SK-N-SH (cell line): Measurements from ENCODE around the gene CAPN9. TPM values are rescaled to one million over a fixed set of nuclear protein-coding genes. Genes with fewer than 3 reads are reported as not detected.

Source experiments
- CTCF ChIA-PET: fragments of 300-600, 350-600 bp; formaldehyde crosslinking; extraction: SDS; loops from one replicate; lab custom pipeline; 2021; lab: Yijun Ruan, JAX
- POLR2A ChIA-PET: fragments of 350-600 bp; sonication (Branson Sonifier 250); formaldehyde crosslinking; extraction: SDS; loops from one replicate; lab custom pipeline; 2020; ENCODE audit warnings: antibody characterized with exemption, inconsistent platforms; lab: Yijun Ruan, JAX
- DNase-seq: peaks from one replicate; pipeline ENCODE4 v3.0.0; 2012
- H2AFZ ChIP-seq: fragments of 200-600 bp; sonication (generic); 2 replicates; pipeline ENCODE4 v1.8.1; 2016; ENCODE audit warnings: antibody characterized with exemption, mild to moderate bottlenecking, low read depth
- H3F3A ChIP-seq: fragments of 200-600 bp; sonication (generic); replicated peaks from 2 replicates; pipeline ENCODE3; 2016; ENCODE audit warnings: antibody characterized with exemption, mild to moderate bottlenecking; ENCODE audit not compliant: insufficient read depth
- H3K27ac ChIP-seq, 2 experiments: fragments of 200-500 bp in 1 of 2; fragments of 200-600 bp in 1 of 2; sonication (Bioruptor generic) in 1 of 2; sonication (generic), shearing (Covaris generic) in 1 of 2; 2 replicates each; pipeline versions ENCODE4 v1.5.1 to v1.6.1; 2014 to 2016; ENCODE audit warnings: low read depth in 2 of 2, inconsistent platforms in 1 of 2, low read length in 1 of 2, mild to moderate bottlenecking in 1 of 2, mixed read lengths in 1 of 2
- H3K27me3 ChIP-seq: fragments of 200-600 bp; sonication (generic), shearing (Covaris generic); 2 replicates; pipeline ENCODE4 v1.6.1; 2016; ENCODE audit warnings: mixed run types; ENCODE audit not compliant: insufficient read depth
- H3K36me3 ChIP-seq, 2 experiments: fragments of 200-500 bp in 1 of 2; fragments of 200-600 bp in 1 of 2; sonication (Bioruptor generic) in 1 of 2; sonication (generic) in 1 of 2; replicated peaks in 1 of 2; 2 replicates each; pipeline versions ENCODE3 to v1.5.1; 2014 to 2016; ENCODE audit warnings: low read length in 1 of 2, mild to moderate bottlenecking in 1 of 2; ENCODE audit not compliant: insufficient read depth in 2 of 2, control insufficient read depth in 1 of 2
- H3K4me1 ChIP-seq, 2 experiments: fragments of 200-500 bp in 1 of 2; fragments of 200-600 bp in 1 of 2; sonication (Bioruptor generic) in 1 of 2; sonication (generic), shearing (Covaris generic) in 1 of 2; 2 replicates each; pipeline versions ENCODE4 v1.5.1 to v1.6.1; 2014 to 2016; ENCODE audit warnings: low read depth in 1 of 2, low read length in 1 of 2, mixed run types in 1 of 2; ENCODE audit not compliant: insufficient read depth in 2 of 2, control insufficient read depth in 1 of 2
- H3K4me2 ChIP-seq: fragments of 200-600 bp; sonication (generic), shearing (Covaris generic); 2 replicates; pipeline ENCODE4 v1.6.1; 2017; ENCODE audit warnings: mixed run types
- H3K4me3 ChIP-seq, 2 experiments: fragments of 200-500 bp in 1 of 2; fragments of 200-600 bp in 1 of 2; sonication (Bioruptor generic) in 1 of 2; sonication (generic), shearing (Covaris generic) in 1 of 2; 2 replicates each; pipeline versions ENCODE4 v1.5.1 to v1.8.1; 2014 to 2016; ENCODE audit warnings: low read depth in 2 of 2, inconsistent platforms in 1 of 2, low read length in 1 of 2, mild to moderate bottlenecking in 1 of 2, mixed read lengths in 1 of 2, moderate library complexity in 1 of 2
- H3K79me2 ChIP-seq: fragments of 200-600 bp; sonication (generic); 2 replicates; pipeline ENCODE4 v1.8.1; 2017; ENCODE audit warnings: mild to moderate bottlenecking; ENCODE audit not compliant: insufficient read depth
- H3K9ac ChIP-seq: fragments of 200-600 bp; sonication (generic); 2 replicates; pipeline ENCODE4 v1.6.1; 2017; ENCODE audit warnings: mixed run types
- H3K9me2 ChIP-seq: fragments of 200-600 bp; sonication (generic); 2 replicates; pipeline ENCODE4 v1.6.1; 2017; ENCODE audit warnings: mixed run types
- H3K9me3 ChIP-seq: fragments of 200-600 bp; sonication (generic); 2 replicates; pipeline ENCODE4 v1.6.1; 2017; ENCODE audit warnings: mixed run types, mild to moderate bottlenecking, moderate library complexity
- H4K20me1 ChIP-seq: fragments of 200-600 bp; sonication (generic); 2 replicates; pipeline ENCODE4 v1.6.1; 2017; ENCODE audit warnings: mild to moderate bottlenecking, mixed run types; ENCODE audit not compliant: insufficient read depth
- CHD2 ChIP-seq: fragments of 150-350 bp; IDR thresholded peaks from 2 replicates; pipeline ENCODE4 v1.6.1; 2018; ENCODE audit warnings: low read length; ENCODE audit not compliant: partially characterized antibody
- EP300 ChIP-seq, 2 experiments: IDR thresholded peaks; 2 replicates each; pipeline versions ENCODE4 v1.4.0 to v1.6.1; 2012; ENCODE audit warnings: borderline replicate concordance in 1 of 2, low read depth in 1 of 2, low read length in 1 of 2
- GABPA ChIP-seq: IDR thresholded peaks from 2 replicates; pipeline ENCODE4 v1.4.0; 2012; ENCODE audit warnings: low read depth, mild to moderate bottlenecking
- GATA2 ChIP-seq: sonication (generic); formaldehyde crosslinking; IDR thresholded peaks from 2 replicates; pipeline ENCODE4 v1.5.0; 2020; ENCODE audit warnings: mild to moderate bottlenecking, missing genetic modification reagents
- JUND ChIP-seq: IDR thresholded peaks from 2 replicates; pipeline ENCODE4 v1.4.0; 2012
- MEF2A ChIP-seq: IDR thresholded peaks from 2 replicates; pipeline ENCODE4 v1.4.0; 2012; ENCODE audit warnings: low read depth, borderline replicate concordance
- NFIC ChIP-seq: IDR thresholded peaks from 2 replicates; pipeline ENCODE4 v1.4.0; 2012; ENCODE audit warnings: borderline replicate concordance
- NRF1 ChIP-seq: IDR thresholded peaks from 2 replicates; pipeline ENCODE4 v1.6.1; 2012; ENCODE audit warnings: low read depth, mild to moderate bottlenecking, low read length
- RCOR1 ChIP-seq: fragments of 150-350 bp; IDR thresholded peaks from 2 replicates; pipeline ENCODE4 v1.6.1; 2017; ENCODE audit warnings: antibody characterized with exemption, low read length
- RXRA ChIP-seq: IDR thresholded peaks from 2 replicates; pipeline ENCODE4 v1.4.0; 2012; ENCODE audit warnings: low read depth, mild to moderate bottlenecking, borderline replicate concordance
- SMC3 ChIP-seq: IDR thresholded peaks from 2 replicates; pipeline ENCODE4 v1.6.1; 2012; ENCODE audit warnings: low read depth, low read length, improper control_type of control experiment
- TCF12 ChIP-seq: IDR thresholded peaks from 2 replicates; pipeline ENCODE4 v1.4.0; 2012
- TEAD4 ChIP-seq: IDR thresholded peaks from 2 replicates; pipeline ENCODE4 v1.4.0; 2012; ENCODE audit warnings: mild to moderate bottlenecking, borderline replicate concordance; ENCODE audit not compliant: insufficient read depth
- WGBS: methylation state at CpG from one replicate; pipeline ENCODE4 v1.1.6; 2017; ENCODE audit warnings: low lambda C conversion rate; 5-methylcytosine and 5-hydroxymethylcytosine counted together
- polyA plus RNA-seq, 3 experiments: library from polyadenylated mRNA; depleted of rRNA; stranded (reverse); fragments of >200 nt; gene quantifications; 2 replicates each; pipeline ENCODE4 v1.2.3, GENCODE V29; 2012
- TF ChIP-seq, protein P1 (sequence below): fragments of 200-600 bp; sonication (generic); IDR thresholded peaks from 2 replicates; pipeline ENCODE4 v1.6.1; 2017; ENCODE audit warnings: antibody characterized with exemption, mild to moderate bottlenecking, moderate library complexity
- TF ChIP-seq, protein P2 (sequence below): IDR thresholded peaks from 2 replicates; pipeline ENCODE4 v1.4.0; 2012; ENCODE audit warnings: low read depth
- TF ChIP-seq, protein P3 (sequence below): IDR thresholded peaks from 2 replicates; pipeline ENCODE4 v1.4.0; 2012; ENCODE audit warnings: low read depth, borderline replicate concordance
- TF ChIP-seq, protein P4 (sequence below): IDR thresholded peaks from 2 replicates; pipeline ENCODE4; 2012
- TF ChIP-seq, protein P5 (sequence below): fragments of 150-350 bp; IDR thresholded peaks from 2 replicates; pipeline ENCODE4 v1.6.1; 2016; ENCODE audit warnings: mild to moderate bottlenecking, low read depth, low read length

The CAPN9 gene
- polyA plus RNA-seq, 1 of the 3 experiments (the other 2 are of a cell fraction): not detected

DNA sequence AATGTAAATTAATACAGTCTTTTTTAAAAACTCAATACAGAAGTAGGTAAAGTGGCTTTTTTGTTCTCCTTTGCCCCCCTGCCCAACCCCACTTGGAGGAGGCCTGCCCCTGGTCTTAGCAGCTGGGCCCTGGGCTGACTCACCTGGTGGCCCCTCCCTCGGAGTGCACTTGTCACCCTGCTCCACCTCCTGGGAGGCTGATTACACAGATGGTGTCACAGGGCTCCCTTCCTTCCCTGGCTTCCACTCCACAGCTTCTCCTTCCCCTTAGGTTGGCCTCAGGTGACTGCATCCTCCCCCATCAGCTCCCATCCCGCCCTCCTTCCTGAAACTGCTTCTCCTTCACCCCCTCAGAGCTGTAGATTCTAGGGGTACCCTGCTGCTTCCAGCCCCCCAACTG, 11.7 kb upstream of the CAPN9 start:
- Histone ChIP-seq H3K9me2 (no peaks in the 10 kb centered on the region), H3K27ac (no peak overlapping the region), H3K9me3 (no peaks in the 10 kb centered on the region), H2AFZ (no peak overlapping the region), H3K27me3 (no peaks in the 10 kb centered on the region), H3K9ac (no peak overlapping the region), H3K4me3 (no peak overlapping the region), H3K79me2 (no peaks in the 10 kb centered on the region), H4K20me1 (no peaks in the 10 kb centered on the region), H3F3A (no peaks in the 10 kb centered on the region), H3K36me3 (no peaks in the 10 kb centered on the region), H3K4me2 (no peak overlapping the region), H3K4me1 (no peaks in the 10 kb centered on the region)
- CTCF ChIA-PET: interaction anchor here (1.2 kb wide), 1 partner anchor 17 kb away, joined by 3 read pairs; no protein-coding TSS in a partner anchor
- TF ChIP-seq CHD2: no peak
- TF ChIP-seq MEF2A: no peak
- TF ChIP-seq, protein P1, sequence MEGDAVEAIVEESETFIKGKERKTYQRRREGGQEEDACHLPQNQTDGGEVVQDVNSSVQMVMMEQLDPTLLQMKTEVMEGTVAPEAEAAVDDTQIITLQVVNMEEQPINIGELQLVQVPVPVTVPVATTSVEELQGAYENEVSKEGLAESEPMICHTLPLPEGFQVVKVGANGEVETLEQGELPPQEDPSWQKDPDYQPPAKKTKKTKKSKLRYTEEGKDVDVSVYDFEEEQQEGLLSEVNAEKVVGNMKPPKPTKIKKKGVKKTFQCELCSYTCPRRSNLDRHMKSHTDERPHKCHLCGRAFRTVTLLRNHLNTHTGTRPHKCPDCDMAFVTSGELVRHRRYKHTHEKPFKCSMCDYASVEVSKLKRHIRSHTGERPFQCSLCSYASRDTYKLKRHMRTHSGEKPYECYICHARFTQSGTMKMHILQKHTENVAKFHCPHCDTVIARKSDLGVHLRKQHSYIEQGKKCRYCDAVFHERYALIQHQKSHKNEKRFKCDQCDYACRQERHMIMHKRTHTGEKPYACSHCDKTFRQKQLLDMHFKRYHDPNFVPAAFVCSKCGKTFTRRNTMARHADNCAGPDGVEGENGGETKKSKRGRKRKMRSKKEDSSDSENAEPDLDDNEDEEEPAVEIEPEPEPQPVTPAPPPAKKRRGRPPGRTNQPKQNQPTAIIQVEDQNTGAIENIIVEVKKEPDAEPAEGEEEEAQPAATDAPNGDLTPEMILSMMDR: no peak
- TF ChIP-seq, protein P2, sequence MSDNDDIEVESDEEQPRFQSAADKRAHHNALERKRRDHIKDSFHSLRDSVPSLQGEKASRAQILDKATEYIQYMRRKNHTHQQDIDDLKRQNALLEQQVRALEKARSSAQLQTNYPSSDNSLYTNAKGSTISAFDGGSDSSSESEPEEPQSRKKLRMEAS: no peak
- TF ChIP-seq GABPA: no peak
- no peak for TF ChIP-seq TCF12
- TF ChIP-seq, protein P3, sequence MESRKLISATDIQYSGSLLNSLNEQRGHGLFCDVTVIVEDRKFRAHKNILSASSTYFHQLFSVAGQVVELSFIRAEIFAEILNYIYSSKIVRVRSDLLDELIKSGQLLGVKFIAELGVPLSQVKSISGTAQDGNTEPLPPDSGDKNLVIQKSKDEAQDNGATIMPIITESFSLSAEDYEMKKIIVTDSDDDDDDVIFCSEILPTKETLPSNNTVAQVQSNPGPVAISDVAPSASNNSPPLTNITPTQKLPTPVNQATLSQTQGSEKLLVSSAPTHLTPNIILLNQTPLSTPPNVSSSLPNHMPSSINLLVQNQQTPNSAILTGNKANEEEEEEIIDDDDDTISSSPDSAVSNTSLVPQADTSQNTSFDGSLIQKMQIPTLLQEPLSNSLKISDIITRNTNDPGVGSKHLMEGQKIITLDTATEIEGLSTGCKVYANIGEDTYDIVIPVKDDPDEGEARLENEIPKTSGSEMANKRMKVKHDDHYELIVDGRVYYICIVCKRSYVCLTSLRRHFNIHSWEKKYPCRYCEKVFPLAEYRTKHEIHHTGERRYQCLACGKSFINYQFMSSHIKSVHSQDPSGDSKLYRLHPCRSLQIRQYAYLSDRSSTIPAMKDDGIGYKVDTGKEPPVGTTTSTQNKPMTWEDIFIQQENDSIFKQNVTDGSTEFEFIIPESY: no peak
- TF ChIP-seq, protein P4, sequence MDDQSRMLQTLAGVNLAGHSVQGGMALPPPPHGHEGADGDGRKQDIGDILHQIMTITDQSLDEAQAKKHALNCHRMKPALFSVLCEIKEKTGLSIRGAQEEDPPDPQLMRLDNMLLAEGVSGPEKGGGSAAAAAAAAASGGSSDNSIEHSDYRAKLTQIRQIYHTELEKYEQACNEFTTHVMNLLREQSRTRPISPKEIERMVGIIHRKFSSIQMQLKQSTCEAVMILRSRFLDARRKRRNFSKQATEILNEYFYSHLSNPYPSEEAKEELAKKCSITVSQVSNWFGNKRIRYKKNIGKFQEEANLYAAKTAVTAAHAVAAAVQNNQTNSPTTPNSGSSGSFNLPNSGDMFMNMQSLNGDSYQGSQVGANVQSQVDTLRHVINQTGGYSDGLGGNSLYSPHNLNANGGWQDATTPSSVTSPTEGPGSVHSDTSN: no peak
- no peak for TF ChIP-seq RXRA
- TF ChIP-seq SMC3: no peak
- TF ChIP-seq EP300 (IDR thresholded peaks at IDR 0.05; ENCODE audit: borderline replicate concordance in 1 of 2, low read depth in 1 of 2, low read length in 1 of 2): no peak
- WGBS: 14% methylated on average over 2 of the region's 2 CpGs
- DNase-seq: no peak
- POLR2A ChIA-PET: no interaction called here

DNA sequence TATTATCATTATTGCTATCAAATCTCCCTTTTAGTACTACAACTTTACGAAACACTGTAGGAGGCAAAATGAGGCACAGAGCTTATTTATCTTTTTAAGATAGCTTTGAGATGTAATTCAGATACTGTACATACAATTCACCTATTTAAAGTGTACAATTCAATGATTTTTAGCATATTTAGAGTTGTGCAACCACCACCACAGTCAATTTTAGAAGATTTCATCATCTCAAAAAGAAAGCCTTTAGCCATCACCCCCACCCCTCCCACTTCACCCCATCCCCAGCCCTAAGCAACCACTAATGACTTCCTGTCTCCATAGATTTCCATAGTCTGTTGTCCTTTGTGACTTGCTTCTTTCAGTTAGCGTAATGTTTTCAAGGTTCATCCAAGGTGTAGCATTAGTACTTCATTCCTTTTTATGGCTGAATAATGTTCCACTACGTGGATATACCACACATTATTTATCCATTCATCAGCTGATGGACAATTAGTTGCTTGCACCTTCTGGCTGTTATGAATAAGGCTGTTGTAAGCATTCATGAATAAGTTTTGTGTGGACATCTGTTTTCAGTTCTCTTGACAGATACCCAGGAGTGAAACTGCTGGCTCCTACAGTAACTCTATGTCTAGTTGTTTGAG, 9.4 kb upstream of the CAPN9 start:
- WGBS: 42% methylated on average over 3 of the region's 3 CpGs
- CTCF ChIA-PET: interaction anchor here (1.7 kb wide), 2 partner anchors 10 to 17 kb away, joined by 3 to 5 read pairs; no protein-coding TSS in a partner anchor
- no peaks in the 10 kb centered on the region for H3K9me3 ChIP-seq
- TF ChIP-seq RXRA (no peak), MEF2A (no peak), RCOR1 (no peak), TEAD4 (no peak), NRF1 (no peak), GATA2 (CRISPR knock-in tag) (no peak), NFIC (no peak), GABPA (no peak), JUND (no peak)
- TF ChIP-seq, protein P5, sequence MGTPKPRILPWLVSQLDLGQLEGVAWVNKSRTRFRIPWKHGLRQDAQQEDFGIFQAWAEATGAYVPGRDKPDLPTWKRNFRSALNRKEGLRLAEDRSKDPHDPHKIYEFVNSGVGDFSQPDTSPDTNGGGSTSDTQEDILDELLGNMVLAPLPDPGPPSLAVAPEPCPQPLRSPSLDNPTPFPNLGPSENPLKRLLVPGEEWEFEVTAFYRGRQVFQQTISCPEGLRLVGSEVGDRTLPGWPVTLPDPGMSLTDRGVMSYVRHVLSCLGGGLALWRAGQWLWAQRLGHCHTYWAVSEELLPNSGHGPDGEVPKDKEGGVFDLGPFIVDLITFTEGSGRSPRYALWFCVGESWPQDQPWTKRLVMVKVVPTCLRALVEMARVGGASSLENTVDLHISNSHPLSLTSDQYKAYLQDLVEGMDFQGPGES: no peak
- TF ChIP-seq, protein P3: no peak

More for the DNA sequence above, 9.4 kb upstream of the CAPN9 start:
- Histone ChIP-seq H3K27ac (no peak overlapping the region), H3K36me3 (no peaks in the 10 kb centered on the region), H2AFZ (no peak overlapping the region), H3K9me2 (no peaks in the 10 kb centered on the region), H3K27me3 (no peaks in the 10 kb centered on the region), H3K9ac (no peak overlapping the region), H3K4me1 (no peaks in the 10 kb centered on the region), H4K20me1 (no peaks in the 10 kb centered on the region), H3K4me2 (no peak overlapping the region), H3F3A (no peaks in the 10 kb centered on the region), H3K4me3 (no peak overlapping the region), H3K79me2 (no peaks in the 10 kb centered on the region)
- DNase-seq: no peak
- POLR2A ChIA-PET: no interaction called here
